ENCODE data around the gene ZNF385B.

The ZNF385B gene

DNA sequence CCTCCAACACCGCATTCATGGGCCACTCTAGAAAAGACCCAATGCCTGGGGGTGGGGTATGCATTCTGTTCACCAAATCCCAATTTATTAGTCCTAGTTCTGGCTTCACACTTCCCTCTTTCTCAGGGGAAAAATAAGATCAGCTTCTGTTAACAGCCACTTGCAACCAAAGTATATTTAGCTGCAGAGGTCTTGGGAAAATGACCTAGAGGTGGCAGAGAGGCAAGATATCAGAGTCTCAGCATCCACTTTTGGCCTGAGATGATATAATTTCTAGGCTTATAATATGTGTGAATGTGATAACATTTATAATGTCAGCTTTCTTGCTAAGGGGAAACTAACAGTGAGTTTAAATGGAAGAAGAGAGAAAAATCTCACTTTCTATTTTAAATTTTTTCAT is 89.1 kb downstream of the ZNF385B start:
- Histone ChIP-seq H3K27me3 (no peaks in the 10 kb centered on the region), H3K36me3 (no peaks in the 10 kb centered on the region), H3K4me3 (no peak overlapping the region), H3K9ac (no peak overlapping the region), H3K4me2 (no peak overlapping the region), H4K20me1 (no peaks in the 10 kb centered on the region; a peak in 1 of 22 replicates), H3K9me3 (replicated peaks in 1 of 11) (no peaks in the 10 kb centered on the region), H3K4me1 (peaks cover 0 to 7% (median 0%) of the 10 kb centered on the region in 10 experiments; a peak in 1 of 20 replicates), H3K27ac (no peak overlapping the region)
- no peak for TF ChIP-seq Cebpa-rat (IDR thresholded peaks at IDR 0.05)

DNA sequence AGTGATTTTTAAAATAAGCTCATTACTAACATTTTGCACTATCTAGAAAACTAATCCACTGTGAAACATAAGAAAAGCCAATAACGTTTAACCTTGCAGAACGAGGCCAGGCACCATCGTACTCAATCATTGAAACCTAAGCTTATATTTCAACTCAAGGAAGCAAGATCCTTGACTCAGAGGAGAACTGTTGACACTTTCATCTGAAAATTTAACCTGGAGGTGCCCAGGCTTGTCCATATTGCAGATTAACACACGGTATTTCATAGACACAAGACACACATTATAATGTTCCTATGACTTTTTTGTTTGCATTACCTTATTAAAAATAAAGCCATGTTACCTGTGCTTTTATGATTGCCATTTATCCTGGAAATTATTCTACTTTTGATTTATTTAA is 89.6 kb downstream of the ZNF385B start:
- Histone ChIP-seq H3K9me3 (replicated peaks in 1 of 11) (no peaks in the 10 kb centered on the region), H3K27me3 (no peaks in the 10 kb centered on the region), H3K36me3 (no peaks in the 10 kb centered on the region), H3K4me1 (peaks cover 0 to 7% (median 0%) of the 10 kb centered on the region in 10 experiments; a peak in 1 of 20 replicates), H4K20me1 (no peaks in the 10 kb centered on the region; a peak in 1 of 22 replicates), H3K27ac (no peak overlapping the region), H3K4me3 (no peak overlapping the region), H3K9ac (no peak overlapping the region), H3K4me2 (no peak overlapping the region)
- no peak for TF ChIP-seq Cebpa-rat (IDR thresholded peaks at IDR 0.05)

DNA sequence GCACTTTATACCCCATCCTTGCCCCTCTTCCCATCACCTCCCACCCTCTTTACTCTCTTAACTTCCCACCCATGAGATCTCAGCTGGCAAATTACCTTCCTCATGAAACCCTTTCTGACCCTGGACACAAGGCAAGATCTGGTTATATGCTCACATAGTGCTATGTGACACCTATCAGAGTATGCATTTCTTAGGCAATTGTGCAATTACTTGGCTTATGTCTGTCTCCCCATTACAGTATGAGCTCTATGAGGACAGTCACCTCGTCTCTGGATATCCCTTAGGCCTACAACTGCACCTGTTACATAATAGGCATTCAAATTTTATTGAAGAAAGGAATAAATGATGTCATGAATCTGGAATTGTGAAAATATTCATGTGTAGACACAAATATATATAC is 91.4 kb downstream of the ZNF385B start:
- no peak overlapping the region for H3K27ac ChIP-seq
- 0 out of 22 replicates have a peak, but pooled peaks cover 0 to under 1% (median 0%) of the 10 kb centered on the region in 11 experiments for H3K9me3 ChIP-seq (replicated peaks in 1 of 11)
- H3K9ac ChIP-seq = no peak overlapping the region
- H3K4me1 ChIP-seq = peaks cover 0 to 7% (median 0%) of the 10 kb centered on the region in 10 experiments; a peak in 1 of 20 replicates
- H3K36me3 ChIP-seq = no peaks in the 10 kb centered on the region
- H3K4me2 ChIP-seq = no peak overlapping the region
- TF ChIP-seq Cebpa-rat (IDR thresholded peaks at IDR 0.05) = no peak
- no peaks in the 10 kb centered on the region; a peak in 1 of 22 replicates for H4K20me1 ChIP-seq
- no peaks in the 10 kb centered on the region for H3K27me3 ChIP-seq
- no peak overlapping the region for H3K4me3 ChIP-seq

DNA sequence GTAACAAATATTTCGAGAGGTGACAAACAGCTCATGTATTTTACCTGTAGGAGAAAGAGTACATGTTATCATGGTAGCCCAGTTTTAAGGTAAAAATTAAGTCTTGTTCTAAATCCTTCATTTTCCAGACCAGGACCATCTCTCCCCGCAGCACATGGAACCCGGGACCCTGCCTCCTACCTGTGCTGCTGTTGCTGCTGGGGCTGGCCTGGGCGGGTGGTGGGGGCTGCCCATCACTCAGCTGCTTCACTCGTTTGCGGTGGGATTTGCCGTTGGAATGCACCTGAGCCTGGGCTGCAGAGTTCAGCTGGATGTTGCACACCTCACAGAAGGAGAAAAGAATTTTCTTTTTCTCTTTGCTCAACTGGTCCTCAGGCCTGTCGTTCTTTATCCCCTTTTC is 92.1 kb downstream of the ZNF385B start:
- H3K4me2 ChIP-seq = no peak overlapping the region
- peaks cover 0 to 7% (median 0%) of the 10 kb centered on the region in 10 experiments; a peak in 1 of 20 replicates for H3K4me1 ChIP-seq
- no peak for TF ChIP-seq Cebpa-rat (IDR thresholded peaks at IDR 0.05)
- no peak overlapping the region for H3K4me3 ChIP-seq
- no peaks in the 10 kb centered on the region for H3K27me3 ChIP-seq
- no peak overlapping the region for H3K27ac ChIP-seq
- H3K9ac ChIP-seq = no peak overlapping the region
- H3K9me3 ChIP-seq (replicated peaks in 1 of 11) = peaks cover 0 to 8% (median 0%) of the 10 kb centered on the region in 11 experiments; a peak in 4 of 22 replicates
- no peaks in the 10 kb centered on the region for H3K36me3 ChIP-seq
- no peaks in the 10 kb centered on the region; a peak in 1 of 22 replicates for H4K20me1 ChIP-seq

DNA sequence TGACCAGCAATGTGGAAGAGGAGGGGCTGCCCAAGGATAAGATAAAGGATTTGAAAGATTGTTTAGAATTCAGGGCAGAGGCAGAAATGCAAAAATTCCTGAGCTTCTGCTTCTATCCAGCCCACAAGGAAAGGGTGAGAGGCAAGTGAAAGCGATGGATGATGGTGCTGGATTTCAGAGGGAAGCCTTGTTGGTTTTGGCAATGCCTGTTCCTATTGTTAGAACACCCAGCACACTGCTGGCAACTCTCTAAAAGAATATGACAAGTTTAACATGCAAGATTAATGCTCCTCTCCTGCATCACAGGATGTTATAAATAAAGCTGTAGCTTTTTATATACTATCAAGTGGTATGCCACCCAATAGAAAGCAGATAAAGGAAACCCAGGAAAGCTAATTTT is 92.6 kb downstream of the ZNF385B start:
- H3K4me3 ChIP-seq = no peak overlapping the region
- H3K9ac ChIP-seq = no peak overlapping the region
- no peak for TF ChIP-seq Cebpa-rat (IDR thresholded peaks at IDR 0.05)
- H3K27me3 ChIP-seq = no peaks in the 10 kb centered on the region
- H3K36me3 ChIP-seq = no peaks in the 10 kb centered on the region
- no peak overlapping the region for H3K27ac ChIP-seq
- H3K4me1 ChIP-seq = peaks cover 0 to 7% (median 0%) of the 10 kb centered on the region in 10 experiments; a peak in 1 of 20 replicates
- no peak overlapping the region for H3K4me2 ChIP-seq
- peaks cover 0 to 13% (median 5%) of the 10 kb centered on the region in 11 experiments; a peak in 7 of 22 replicates for H3K9me3 ChIP-seq (replicated peaks in 1 of 11)
- H4K20me1 ChIP-seq = no peaks in the 10 kb centered on the region; a peak in 1 of 22 replicates

DNA sequence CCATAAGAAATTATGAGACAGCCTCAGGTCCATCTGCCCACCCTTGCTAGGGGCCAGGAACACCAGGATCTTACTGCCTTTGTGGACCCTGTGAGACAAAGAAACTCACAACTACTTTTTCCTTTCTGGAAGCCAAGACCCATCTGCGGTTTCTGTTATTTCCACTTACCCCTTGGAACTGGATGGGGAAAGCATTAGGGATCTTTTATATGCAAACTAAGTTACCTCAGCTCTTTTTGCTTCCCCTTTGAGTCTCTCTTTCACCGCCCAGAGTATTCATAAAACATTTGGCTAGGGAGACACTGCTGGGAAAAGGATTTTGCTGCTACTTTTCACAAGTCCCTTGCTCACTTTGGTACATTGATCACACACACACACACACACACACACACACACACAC is 95.7 kb downstream of the ZNF385B start:
- H4K20me1 ChIP-seq = no peaks in the 10 kb centered on the region; a peak in 1 of 22 replicates
- H3K4me3 ChIP-seq = no peak overlapping the region
- peaks cover 0 to 14% (median 6%) of the 10 kb centered on the region in 11 experiments; a peak in 7 of 22 replicates for H3K9me3 ChIP-seq (replicated peaks in 1 of 11)
- no peaks in the 10 kb centered on the region for H3K36me3 ChIP-seq
- no peak overlapping the region for H3K27ac ChIP-seq
- no peak for TF ChIP-seq Cebpa-rat (IDR thresholded peaks at IDR 0.05)
- H3K9ac ChIP-seq = no peak overlapping the region
- H3K4me1 ChIP-seq = peaks cover 0 to 7% (median 0%) of the 10 kb centered on the region in 10 experiments; a peak in 1 of 20 replicates
- H3K4me2 ChIP-seq = no peak overlapping the region
- no peaks in the 10 kb centered on the region for H3K27me3 ChIP-seq

DNA sequence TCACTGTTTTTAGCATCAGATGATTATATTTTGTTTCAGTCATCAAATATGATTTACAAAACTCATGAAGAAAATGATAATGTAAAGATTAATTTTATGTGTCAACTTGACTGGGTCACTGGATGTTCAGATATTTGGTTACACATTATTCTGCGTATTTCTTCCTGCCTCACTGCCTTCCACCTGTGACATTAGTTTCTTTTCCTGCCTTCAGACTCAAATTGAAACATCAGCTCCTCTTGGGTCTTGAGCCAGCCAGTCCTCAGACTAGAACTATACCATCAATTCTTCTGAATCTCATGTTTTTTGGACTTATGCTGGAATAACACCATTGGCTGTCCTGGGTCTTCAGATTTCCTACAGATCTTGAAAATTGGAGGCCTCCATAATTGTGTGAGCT is 96.7 kb downstream of the ZNF385B start:
- Histone ChIP-seq H3K36me3 (no peaks in the 10 kb centered on the region), H3K9ac (no peak overlapping the region)

DNA sequence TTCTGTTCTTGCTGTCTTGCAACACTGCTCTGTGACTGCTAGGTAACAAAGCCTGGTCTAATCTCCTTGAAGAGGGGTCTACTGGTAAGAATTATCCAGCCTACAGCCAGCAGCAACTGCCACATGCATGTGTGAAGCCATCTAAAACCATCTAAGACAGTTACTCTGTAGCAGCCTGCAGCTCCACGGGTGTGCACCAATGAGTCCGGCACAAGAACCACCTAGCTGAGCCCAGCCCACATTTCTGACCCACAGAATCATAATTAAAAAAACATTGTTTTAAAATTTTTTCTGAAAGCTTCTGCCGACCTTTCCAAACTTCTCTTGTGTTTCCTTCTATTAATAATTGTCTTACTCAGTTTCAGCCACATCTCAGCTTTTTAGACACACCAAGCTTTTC is 102.8 kb downstream of the ZNF385B start:
- Histone ChIP-seq H3K4me3 (no peak overlapping the region), H4K20me1 (no peaks in the 10 kb centered on the region), H3K9me3 (replicated peaks in 1 of 11) (peaks cover 0 to 12% (median 2%) of the 10 kb centered on the region in 11 experiments; a peak in 6 of 22 replicates), H3K9ac (no peak overlapping the region), H3K27me3 (no peaks in the 10 kb centered on the region), H3K4me1 (no peaks in the 10 kb centered on the region), H3K36me3 (no peaks in the 10 kb centered on the region), H3K27ac (no peak overlapping the region), H3K4me2 (no peak overlapping the region)
- TF ChIP-seq Cebpa-rat (IDR thresholded peaks at IDR 0.05) = no peak

More for the DNA sequence above, 96.7 kb downstream of the ZNF385B start:
- H3K4me3 ChIP-seq = no peak overlapping the region
- no peak for TF ChIP-seq Cebpa-rat (IDR thresholded peaks at IDR 0.05)
- H3K27ac ChIP-seq = no peak overlapping the region
- peaks cover 0 to 7% (median 0%) of the 10 kb centered on the region in 10 experiments; a peak in 1 of 20 replicates for H3K4me1 ChIP-seq
- H3K4me2 ChIP-seq = no peak overlapping the region
- H4K20me1 ChIP-seq = no peaks in the 10 kb centered on the region; a peak in 1 of 22 replicates
- peaks cover 0 to 14% (median 6%) of the 10 kb centered on the region in 11 experiments; a peak in 7 of 22 replicates for H3K9me3 ChIP-seq (replicated peaks in 1 of 11)
- H3K27me3 ChIP-seq = no peaks in the 10 kb centered on the region

DNA sequence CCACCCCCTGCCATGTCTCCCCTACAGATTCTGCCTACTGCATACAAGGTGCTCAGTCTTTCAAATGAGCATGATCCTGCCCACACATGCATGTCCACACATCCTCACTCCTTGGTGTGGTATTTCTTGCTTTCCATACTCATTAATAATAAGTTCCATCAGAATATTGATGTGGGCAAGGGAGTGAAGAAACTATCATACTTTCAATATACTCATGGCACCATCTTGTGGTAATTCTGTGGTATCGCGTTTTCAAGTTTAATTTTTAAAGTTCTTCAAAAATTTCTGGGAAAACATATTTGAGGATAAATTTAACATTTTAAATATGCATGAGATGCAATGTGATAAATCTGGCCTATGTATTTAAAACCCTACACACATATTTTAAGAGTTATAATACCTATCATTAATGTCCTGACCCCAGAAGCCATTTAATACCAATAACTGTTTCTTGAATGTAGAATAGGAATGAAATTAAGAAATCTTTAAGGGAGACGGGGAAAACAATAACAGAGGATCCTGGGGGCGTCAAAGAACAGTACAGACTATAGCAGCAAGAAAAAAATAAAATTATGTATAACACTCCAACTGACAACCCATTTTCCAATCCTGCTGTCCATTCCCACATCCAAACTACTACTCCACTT is 110.1 kb downstream of the ZNF385B start:
- Histone ChIP-seq H3K4me3 (no peak overlapping the region), H3K27me3 (no peaks in the 10 kb centered on the region), H3K27ac (no peak overlapping the region), H4K20me1 (no peaks in the 10 kb centered on the region), H3K4me2 (no peak overlapping the region), H3K4me1 (no peaks in the 10 kb centered on the region), H3K36me3 (no peaks in the 10 kb centered on the region), H3K9me3 (replicated peaks in 1 of 11) (no peaks in the 10 kb centered on the region), H3K9ac (no peak overlapping the region)
- TF ChIP-seq Cebpa-rat (IDR thresholded peaks at IDR 0.05) = no peak

DNA sequence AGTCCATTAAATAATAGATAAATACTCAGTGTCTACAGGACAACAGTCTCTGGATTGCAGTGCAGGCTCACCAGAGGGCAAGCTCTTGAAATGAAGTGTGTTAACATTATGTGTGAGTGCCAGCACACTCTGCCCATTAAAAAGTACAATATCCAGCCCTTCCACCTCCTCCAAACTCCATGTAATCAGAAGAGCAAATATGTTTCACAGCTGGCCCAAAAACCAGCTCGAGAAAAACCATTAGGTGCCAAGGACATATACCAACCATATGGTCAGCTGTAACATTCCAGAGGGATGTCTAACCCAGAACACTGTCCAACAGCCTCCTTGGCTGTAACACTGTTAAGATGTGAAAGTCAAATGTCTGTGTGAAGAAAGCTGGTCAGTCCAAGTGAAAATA is 112.2 kb downstream of the ZNF385B start:
- Histone ChIP-seq H3K9me3 (replicated peaks in 1 of 11) (no peaks in the 10 kb centered on the region), H3K27me3 (no peaks in the 10 kb centered on the region), H3K36me3 (no peaks in the 10 kb centered on the region), H3K27ac (no peak overlapping the region), H3K4me1 (0 out of 20 replicates have a peak, but pooled peaks cover 0 to 6% (median 0%) of the 10 kb centered on the region in 10 experiments), H3K9ac (no peak overlapping the region), H3K4me3 (no peak overlapping the region), H3K4me2 (no peak overlapping the region), H4K20me1 (no peaks in the 10 kb centered on the region)
- TF ChIP-seq Cebpa-rat (IDR thresholded peaks at IDR 0.05) = no peak
